Stimulated activated CD4-positive, alpha-beta T cell treated with anti-CD3 and anti-CD28 coated beads, Interleukin-1b, Interleukin-23, amount 100 ng/mL, for 48 hours (primary cell): ENCODE data around the gene LHPP.
"Not testable (repeated sequence)": the region's sequence is repeated elsewhere in the genome, so short reads cannot be mapped to it uniquely, and the experiment has no call there.

Source experiments
- DNase-seq: peaks from one replicate; pipeline ENCODE4 v3.0.0-alpha.2; 2020

LHPP gene, protein sequence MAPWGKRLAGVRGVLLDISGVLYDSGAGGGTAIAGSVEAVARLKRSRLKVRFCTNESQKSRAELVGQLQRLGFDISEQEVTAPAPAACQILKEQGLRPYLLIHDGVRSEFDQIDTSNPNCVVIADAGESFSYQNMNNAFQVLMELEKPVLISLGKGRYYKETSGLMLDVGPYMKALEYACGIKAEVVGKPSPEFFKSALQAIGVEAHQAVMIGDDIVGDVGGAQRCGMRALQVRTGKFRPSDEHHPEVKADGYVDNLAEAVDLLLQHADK

DNA sequence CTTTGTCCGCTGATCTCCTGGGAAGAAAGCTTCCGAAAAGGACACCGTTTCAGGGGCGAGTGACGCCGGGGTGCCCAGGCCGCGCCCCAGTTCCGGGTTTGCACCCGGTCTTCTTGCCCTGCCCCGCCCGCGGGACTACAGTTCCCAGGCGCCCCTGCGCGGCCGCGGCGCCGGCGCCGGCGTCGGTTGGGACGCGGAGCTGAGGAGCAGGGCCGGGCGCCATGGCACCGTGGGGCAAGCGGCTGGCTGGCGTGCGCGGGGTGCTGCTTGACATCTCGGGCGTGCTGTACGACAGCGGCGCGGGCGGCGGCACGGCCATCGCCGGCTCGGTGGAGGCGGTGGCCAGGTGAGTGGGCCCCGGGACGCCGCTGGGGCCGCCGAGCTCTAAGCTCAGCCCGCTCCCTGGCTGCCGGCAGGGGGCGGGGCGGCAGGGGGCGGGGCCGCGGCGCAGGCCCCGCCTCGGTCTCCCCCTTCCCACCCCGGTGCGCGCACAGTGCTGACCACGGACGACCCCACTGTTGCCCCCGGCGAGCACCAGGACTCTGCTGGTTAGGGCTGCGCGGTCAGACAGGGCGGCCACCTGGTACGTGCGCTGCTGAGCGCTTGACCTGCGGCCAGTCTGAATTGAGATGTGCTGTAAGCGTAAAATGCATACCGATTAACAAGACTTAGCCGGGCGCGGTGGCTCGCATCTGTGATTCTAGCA lies at the start of gene LHPP:
Gene LHPP, plus strand, starts transcription at position 182 of the 706 bp plus-strand sequence. Its CDS starts 40 bp downstream, at position 222.
- peak; percentile 87 for DNase-seq

DNA sequence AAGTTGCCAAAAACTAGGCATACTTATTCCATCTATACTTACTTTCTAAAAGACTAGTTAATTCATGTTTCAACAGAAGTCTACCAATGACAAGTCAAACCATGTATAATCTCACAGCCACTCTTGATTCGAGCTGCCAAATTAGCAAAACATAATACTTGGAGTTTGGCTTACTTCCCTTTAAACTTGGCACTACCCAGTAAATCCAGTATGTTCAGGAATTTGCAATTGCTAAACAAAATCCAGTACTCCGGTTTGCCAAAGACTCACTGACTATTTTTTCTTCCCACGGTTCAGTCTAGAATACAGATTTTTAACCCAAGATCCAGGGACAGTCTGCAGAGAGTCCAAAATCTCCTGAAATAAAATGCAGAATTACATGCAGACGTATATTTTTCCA lies 47.5 kb upstream of the LHPP start:
- no peak for DNase-seq

DNA sequence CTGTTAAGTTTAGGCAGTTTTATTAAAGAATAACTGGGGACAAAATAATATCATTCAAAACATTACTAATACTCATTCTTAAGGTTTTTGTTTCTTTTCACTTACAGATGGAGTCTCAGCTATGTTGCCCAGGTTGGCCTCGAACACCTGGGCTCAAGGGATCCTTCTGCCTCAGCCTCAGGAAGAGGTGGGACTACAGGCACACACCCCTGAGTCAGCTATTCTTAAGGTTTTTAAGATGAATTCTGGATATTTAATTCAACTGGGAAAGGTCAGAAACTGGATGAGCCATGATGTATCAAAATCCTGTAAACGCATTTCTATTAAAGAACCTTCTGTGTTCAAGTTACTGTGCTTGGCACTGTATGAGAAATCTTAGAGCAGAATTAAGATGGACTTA lies 46.4 kb upstream of the LHPP start:
- DNase-seq = no peak

DNA sequence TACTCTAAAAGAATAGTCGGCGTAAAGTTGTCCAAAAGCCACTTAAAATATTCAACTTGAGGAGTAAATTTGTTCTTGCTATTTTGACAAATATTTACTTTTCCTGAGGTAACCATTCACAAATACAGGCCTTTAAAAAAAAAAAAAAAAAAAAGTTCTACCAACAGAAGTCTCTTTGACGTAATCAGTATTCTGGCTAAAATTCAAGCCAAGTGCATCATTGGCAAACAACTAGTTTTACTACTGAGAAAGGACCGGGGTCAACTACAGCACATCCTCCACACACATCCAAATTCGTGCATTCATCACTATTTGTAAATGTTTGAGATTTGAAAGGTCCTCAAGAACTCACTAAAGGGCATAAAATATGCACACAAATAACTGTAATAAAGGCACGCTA lies 44.9 kb upstream of the LHPP start:
- no peak for DNase-seq

DNA sequence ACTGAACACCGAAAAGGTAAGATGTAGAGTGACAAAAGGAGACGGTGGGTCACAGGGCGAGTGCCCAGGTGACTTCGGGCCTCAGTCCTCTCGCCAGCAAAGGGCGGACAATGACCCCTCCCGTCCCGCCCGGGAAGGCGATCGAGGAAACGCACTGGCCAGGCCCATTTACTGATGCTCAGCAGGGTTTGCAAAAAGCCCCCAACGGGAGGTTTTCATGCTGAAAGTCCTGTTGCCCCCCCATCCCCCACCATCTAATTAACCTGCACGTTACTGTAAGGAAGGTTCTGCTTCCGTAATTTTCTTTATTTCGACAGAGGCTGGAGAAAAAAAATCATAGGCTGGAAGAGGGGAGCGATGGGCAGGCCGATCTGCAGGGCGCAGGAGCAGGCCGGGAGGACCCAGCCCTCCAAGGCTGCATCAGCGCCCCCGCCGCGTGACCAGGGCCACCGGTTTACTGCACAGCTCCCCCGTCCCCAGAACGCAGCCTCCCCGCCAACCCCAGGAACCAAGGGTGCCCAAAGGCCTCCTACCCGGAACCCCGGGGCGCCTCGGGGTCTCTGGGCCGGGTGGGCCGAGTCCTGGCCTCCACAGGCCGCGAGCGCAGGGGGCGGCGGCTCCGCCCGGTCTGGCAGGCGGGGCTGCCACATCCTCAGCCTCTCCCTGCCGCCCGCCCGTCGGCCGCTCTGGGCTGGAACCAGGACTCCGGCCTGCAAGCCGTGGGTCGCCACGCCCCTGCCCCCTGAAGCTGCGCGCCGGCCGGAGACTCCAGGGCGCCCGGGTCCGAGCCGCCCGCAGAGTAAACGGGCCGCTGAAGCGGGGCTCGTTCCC lies 43.5 kb upstream of the LHPP start:
- DNase-seq = peak; percentile 36

DNA sequence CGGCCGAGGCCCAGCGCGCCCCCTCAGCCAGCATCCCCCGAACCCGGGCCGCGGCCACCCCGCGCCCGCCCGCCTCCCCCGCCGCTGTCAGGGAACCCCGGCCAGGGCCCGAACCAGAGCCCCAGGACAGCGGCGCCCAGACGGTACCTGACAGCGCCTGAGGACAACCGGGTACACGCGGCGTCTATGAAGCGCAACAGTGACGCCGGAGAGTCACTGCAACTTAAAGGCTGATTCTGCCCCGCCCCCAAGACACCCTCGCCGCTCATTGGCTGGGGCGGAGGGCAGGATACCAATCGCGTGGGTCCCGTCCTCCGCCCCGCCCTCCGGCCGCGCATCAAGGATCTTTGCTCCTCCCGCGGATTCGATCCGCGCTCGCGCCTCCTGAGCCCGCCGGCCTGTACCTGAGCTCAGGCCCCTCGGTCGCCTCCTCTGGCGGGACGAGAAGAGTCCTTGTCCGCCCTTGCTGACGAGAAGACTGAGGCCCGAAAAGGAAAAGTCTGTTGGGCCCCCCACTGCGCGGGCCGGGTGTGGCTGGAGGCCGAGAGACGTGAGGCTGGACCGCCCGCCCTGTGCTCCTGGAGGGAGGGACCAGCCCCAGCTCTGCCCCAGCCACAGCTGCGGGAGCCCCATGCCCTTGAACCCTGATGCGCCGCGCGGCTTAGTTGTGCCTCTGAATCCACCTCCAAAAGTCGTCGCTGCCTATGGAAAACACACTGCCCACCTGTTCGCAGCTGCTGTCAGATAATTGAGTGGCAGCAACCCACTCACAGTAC lies 42.7 kb upstream of the LHPP start, which contains the start of gene OAT:
Gene OAT, minus strand, starts transcription at position 198 of the 776 bp plus-strand sequence. CDS start 6,752 bp downstream, outside the sequence.
- peak; percentile 95 for DNase-seq

DNA sequence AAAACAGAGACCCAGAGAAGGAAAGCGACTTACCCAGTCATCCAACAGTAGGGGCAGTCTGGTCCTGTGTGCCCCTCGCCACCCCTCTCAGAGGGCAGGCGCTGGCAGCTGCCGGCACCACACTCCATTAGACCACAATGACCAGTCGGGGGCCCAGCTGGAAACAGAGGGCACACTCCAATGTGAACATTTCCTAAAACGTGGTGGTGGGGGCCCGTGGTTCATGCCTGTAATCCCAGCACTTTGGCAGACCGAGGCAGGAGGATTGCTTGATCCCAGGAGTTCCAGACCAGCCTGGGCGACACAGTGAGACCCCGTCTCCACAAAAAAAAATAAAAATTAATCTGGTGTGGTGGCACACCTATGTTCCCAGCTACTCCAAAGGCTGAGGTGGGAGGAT lies 42.0 kb upstream of the LHPP start:
- no peak for DNase-seq

DNA sequence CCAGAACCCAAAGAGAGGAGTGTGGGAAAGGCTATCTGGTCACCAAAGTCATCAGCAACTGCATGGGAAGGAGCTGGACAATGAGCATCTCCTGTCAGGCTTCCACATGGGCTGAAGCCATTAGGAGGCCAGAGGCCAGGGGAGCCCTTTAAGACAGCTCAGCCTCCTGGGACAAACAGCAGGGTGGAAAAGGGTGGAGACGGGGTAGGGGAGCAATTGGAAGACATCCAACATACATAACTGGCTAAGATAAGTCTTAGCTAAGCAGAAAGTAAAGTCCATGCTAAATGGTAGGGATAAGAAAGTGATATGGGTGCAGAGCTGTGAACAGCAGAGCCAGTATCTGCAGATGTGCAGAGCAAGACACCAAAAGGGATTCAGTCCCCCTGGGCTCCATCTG lies 41.4 kb upstream of the LHPP start:
- DNase-seq = no peak

DNA sequence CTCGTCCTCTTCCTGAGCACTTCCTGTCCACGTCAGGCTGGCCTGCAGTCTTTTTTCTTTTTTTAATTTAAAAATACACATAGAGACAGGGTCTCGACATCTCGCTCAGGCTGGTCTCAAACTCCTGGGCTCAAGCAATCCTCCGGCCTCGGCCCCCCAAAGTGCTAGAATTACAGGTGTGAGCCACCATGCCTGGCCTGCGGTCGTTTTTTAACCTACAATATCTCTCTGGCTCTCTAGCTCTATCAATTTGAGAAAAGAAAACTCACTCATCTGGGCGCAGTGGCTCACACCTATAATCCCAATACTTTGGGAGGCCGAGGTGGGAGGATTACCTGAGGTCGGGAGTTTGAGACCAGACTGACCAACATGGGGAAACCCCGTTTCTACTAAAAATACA lies 38.9 kb upstream of the LHPP start:
- DNase-seq = no peak

DNA sequence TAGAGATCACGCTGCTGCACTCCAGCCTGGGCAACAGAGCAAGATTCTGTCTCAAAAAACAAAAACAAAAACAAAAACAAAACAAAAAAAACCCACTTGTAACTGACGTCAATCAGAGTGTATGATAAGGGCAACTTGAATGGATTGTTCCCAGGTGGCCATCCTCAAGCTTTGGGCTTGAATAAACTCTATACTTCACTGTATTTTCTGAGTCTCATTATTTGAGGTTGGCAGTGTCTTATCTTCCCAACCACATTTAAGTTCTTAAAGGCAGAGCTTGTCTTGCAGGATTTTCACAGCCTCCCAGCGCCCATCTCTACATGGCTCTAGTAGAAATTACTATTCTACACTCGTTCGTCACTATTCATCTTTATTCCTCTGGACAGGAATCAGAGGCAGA lies 37.8 kb upstream of the LHPP start:
- no peak for DNase-seq

DNA sequence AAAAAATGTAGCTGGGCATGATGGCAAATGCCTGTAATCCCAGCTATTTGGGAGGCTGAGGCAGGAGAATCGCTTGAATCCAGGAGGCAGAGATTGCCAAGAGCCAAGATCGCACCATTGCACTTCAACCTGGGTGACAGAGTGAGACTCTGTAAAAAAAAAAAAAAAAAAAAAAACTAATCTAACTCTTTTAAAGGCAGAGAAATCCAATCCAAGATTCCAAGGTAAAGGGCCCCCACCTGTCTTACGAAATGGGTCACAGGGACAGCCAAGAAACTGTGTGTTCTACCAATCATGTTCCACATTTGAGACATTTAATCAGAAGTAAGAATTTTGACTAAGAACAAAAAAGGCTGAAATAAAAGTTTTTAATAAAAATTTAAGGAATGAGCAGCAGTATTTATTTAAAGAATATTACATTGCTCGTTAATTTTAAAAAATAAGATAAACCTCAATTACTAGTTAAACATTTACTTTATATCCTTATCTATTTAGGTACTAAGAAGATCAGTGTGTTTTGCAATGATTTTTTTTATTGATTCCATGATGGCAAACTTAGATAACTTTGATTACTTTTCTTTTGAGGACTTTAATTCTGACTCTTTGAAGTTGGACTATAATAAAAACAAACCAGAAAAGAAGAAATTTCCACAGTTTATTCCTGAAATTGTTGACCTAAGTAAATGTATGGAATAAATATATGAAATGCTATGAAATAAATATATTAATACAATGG lies 36.2 kb upstream of the LHPP start:
- DNase-seq = no peak

DNA sequence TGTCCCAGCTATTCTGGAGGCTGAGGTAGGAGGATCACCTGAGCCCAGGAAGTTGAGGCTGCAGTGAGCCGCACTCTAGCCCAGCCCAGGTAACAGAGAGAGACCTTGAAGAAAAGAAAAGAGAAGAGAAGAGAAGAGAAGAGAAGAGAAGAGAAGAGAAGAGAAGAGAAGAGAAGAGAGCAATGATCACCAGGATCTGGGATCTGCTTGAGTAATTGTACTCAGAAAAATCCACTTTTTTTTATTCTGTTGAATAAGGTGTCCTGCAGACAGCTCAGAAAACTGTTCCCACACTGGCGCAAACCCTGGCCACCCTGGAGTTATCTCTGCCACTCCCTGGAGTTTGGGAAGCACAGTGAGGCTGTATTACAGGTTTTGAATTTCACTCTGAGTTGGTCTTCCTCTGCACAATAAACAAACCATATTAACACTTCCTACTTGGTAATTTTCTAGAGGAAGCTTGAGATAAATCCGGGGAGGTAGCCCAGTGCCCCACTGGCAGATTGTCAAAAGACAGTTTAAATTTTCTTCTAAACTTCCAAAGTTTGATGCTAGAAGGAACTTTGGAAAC lies 33.3 kb upstream of the LHPP start:
- DNase-seq = no peak

DNA sequence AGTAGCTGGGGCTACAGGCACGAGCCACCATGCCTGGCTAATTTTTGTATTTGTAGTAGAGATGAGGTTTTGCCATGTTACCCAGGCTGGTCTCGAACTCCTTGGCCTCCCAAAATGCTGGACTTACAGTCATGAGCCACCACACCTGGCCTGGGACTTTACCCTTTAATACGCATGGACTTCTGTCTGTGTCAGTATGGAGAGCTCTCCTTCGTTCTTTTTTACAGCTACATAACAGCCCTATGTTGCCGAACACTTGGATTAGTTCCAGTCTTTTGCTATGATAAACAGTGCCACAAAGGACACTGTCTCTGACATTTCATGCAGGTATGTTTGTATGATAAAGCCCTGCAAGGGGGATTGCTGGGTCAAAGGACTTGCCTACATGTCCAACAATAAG lies 32.0 kb upstream of the LHPP start:
- DNase-seq = no peak

DNA sequence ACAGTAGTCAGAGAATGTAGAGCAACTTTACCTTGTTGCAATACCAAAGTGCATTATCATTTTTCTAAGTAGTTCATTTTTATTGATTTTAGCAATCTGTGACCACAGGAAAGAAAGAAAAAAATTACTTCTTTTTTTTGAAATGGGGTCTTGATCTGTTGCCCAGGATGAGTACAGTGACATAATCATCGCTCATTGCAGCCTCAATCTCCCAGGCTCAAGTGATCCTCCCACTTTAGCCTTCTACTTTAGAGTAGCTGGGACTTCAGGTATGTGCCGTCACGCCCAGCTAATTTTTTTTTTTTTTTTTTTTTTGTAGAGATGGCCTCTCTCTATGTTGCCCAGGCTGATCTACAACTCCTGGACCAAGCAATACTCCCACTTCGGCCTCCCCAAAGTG lies 31.5 kb upstream of the LHPP start:
- no peak for DNase-seq

DNA sequence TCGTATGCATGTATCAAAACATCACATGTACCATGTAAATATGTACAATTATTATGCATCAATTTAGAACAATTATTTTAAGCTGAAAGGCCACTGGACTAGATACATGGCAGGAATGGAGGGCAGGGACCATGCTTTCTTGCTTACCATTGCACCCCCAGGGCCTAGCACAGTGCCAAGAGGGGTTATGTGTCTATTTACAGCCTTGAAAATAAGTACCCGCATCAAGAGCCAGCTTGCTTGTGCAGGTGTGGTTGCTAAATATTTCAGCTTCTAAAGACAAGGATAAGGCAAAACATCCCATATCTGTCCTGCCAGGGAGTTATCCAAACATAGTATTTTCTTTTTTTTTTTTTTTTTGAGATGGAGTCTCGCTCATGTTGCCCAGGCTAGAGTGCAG lies 28.2 kb upstream of the LHPP start:
- no peak for DNase-seq

DNA sequence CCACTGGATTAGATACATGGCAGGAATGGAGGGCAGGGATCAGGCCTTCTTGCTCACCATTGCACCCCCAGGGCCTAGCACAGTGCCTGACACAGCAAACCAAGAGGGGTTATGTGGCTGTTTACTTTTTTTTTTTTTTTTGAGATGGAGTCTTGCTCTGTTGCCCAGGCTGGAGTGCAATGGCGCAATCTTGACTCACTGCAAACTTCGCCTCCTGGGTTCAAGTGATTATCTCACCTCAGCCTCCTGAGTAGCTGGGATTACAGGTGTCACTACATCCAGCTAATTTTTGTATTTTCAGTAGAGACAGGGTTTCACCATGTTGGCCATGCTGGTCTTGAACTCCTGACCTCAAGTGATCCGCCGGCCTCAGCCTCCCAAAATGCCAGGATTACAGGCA lies 25.9 kb upstream of the LHPP start:
- not testable (repeated sequence) for DNase-seq

DNA sequence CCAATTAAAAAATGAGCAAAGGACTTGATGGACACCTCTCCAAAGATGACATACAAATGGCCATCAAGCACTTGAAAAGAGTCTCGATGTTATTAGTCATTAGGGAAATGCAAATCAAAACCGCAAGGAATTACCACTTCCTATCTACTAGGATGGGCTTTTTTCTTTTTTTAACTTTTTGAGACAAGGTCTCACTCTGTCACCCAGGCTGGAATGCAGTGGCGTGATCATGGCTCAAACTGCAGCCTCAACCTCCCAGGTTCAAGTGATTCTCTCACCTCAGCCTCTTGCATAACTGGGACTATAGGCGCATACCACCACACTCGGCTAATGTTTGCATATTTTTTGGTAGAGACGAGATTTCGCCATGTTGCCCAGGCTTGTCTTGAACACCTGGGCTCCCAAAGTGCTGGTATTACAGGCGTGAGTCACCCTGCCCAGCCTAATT lies 25.4 kb upstream of the LHPP start:
- DNase-seq = no peak

DNA sequence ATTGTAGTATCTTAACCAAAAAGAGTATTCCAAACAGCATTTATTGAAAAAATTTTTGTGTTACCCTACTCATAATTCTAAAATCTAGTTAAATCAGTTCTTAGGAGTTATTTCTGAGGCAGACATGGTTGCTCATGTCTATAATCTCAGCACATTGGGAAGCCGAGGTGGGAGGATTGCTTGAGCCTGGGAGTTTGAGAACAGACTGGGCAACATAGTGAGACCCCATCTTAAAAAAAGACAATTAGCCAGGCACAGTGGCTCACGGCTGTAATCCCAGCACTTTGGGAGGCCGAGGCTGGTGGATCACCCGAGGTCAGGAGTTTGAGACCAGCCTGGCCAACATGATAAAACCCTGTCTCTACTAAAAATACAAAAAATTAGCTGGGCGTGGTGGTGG lies 19.9 kb upstream of the LHPP start:
- not testable (repeated sequence) for DNase-seq

DNA sequence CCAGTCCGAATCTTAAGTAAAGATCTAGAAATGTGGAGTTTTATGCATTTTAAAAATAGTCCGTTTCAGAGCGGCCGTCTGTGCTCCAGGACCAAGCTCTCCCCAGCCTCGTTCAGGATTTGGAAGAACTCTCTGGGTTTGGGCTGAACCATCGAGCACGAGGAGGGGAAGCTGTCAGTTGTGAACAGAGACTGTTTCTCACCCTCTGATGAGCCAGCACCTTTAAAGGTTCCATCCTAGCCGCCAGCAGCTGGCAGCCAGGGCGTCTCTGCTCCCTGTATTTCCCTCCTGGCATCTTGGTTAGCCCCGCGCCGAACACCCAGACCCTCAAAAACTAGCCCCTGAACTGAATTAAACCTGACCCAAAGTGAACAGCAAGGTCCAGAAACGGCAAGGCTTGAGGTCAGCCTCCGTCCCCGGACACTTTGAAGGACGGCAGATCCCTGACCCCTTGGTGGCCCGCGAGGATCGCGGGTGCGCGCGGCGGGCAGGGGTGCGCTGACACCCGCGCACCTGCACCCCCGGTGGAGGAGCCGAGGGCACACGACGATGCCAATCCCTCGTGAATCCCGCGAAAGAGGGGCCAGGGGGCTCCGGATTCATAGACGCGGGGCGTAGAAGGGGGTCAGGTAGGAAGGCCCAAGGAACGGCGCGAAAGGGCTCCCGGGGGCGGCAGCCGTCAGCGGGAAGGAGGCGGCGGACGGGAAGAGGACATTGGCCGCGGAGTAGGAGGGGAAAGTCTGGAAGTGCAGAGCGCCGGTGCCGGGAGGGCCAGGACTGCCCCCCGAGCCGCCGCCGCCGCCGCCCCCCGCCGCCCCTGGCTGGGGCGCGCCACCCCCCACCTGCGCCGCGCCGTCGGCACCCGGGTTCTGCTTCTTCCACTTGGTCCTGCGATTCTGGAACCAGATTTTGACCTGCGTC lies 14.5 kb upstream of the LHPP start:
- DNase-seq = no peak

DNA sequence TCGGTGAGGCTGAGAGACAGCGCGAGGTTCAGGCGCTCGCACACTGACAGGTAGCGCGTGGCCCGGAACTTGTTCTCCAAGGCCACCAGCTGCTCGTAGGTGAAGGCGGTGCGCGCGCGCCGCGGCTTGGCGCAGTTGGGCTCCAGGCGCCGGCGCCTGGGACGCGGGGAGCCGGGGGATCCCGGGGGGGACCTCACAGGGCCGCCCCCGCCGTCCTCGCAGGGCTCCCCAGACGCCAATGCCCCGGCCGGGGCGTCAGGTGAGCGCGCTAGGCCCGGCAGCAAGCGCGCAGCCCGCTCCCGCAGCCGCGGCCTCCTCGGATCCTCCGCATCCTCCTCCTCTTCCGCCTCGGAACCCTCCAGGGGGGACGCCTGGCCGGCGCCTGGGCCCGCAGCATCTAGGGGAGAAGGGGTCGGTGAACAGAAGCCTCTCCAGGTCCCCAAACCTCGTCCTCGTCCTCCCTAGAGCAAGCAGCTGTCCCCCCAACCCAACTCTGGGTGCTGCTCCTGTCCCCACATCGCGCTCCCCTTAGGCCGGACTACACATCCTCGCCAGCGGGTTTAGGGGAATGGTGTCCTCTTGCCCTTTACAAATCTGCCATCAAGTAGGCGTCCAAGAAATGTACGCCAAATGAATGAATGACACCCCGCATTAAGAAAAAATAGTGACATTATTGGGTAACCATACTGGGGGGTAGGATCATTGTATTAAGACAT lies 13.7 kb upstream of the LHPP start:
- DNase-seq = no peak
